Gastroesophageal sphincter (tissue), 4 donors: ENCODE measurements around the gene MYOM1. TPM values are rescaled to one million over a fixed set of nuclear protein-coding genes. Genes with fewer than 3 reads are reported as not detected.

Experiments
- small RNA-seq, 4 donors: library from RNA; depleted of rRNA; stranded (forward); fragments of <200 nt; gene quantifications; one replicate each; pipeline ENCODE3, GENCODE V24; 2016
- total RNA-seq, 4 donors: library from RNA; depleted of rRNA; stranded (reverse); fragments of >200 nt; gene quantifications; one replicate each; pipeline ENCODE4 v1.1.0, GENCODE V29; 2016

The MYOM1 gene
- total RNA-seq, 4 donors from 2014 or later, result 14.8 to 37.6 (median 24.6) TPM

Small RNA genes within 50 kb of the gene (small RNA-seq; reads per million reads assigned to genes)
- gene RF00156 (0 reads per million in 4 donors), gene RNU7-25P (0 reads per million in 4 donors)

Other genes starting within 250 kb of the MYOM1 start
- 10 to 100 TPM; 17.6 to 34.3 (median 25.6) TPM for gene LPIN2, start 206.8 kb downstream of the MYOM1 start, total RNA-seq
- 100 to 1,000 TPM; 193 to 582 (median 307) TPM for gene MYL12A, start 27.8 kb upstream of the MYOM1 start, total RNA-seq
- 100 to 1,000 TPM; 148 to 354 (median 233) TPM for gene MYL12B, start 42.2 kb upstream of the MYOM1 start, total RNA-seq
- 10 to 100 TPM; 55.5 to 95.8 (median 77.0) TPM for gene TGIF1, start 230.2 kb upstream of the MYOM1 start, total RNA-seq